Gastrocnemius medialis (tissue), 4 donors: ENCODE results near the gene RPS10.

Experiments used
- POLR2A ChIP-seq, 2 donors: fragments of 450-650 bp; IDR thresholded peaks; one replicate each; pipeline ENCODE4 v1.6.1; 2017; ENCODE audit warnings: antibody characterized with exemption in 2 of 2, mild to moderate bottlenecking in 2 of 2, moderate library complexity in 2 of 2
- TF ChIP-seq, protein P1 (sequence below), 5 experiments: fragments of 450-650 bp in 3 of 5; fragments of 200-600 bp in 2 of 5; sonication (generic) in 2 of 5; IDR thresholded peaks in 4 of 5; conservative IDR thresholded peaks in 1 of 5; 1 replicate in 4 of 5; 2 replicates in 1 of 5; pipeline ENCODE4 v1.5.1; 2016 to 2019; ENCODE audit warnings: antibody characterized with exemption in 5 of 5, mild to moderate bottlenecking in 3 of 5, moderate library complexity in 3 of 5

DNA sequence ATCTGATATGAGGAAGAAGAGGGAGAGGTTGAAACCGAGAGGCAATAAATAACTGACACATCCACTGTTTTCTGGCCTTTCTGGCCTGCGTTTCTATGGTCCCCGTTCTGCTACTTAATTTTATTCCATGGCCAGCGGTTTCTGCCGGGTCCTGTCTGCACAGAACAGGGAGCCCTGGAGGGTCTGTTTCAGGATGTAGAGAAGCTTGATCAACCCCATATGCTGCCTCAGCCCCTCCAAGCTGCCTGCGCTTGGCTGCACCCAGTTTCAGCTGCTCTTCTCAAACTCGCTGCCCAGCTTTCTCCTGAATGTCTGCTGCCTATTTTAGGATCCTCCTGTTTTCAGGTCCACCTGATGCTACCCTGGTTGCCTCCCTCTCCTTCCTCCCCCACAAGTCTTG lies 21.5 kb upstream of the RPS10 start:
- TF ChIP-seq, protein P1, sequence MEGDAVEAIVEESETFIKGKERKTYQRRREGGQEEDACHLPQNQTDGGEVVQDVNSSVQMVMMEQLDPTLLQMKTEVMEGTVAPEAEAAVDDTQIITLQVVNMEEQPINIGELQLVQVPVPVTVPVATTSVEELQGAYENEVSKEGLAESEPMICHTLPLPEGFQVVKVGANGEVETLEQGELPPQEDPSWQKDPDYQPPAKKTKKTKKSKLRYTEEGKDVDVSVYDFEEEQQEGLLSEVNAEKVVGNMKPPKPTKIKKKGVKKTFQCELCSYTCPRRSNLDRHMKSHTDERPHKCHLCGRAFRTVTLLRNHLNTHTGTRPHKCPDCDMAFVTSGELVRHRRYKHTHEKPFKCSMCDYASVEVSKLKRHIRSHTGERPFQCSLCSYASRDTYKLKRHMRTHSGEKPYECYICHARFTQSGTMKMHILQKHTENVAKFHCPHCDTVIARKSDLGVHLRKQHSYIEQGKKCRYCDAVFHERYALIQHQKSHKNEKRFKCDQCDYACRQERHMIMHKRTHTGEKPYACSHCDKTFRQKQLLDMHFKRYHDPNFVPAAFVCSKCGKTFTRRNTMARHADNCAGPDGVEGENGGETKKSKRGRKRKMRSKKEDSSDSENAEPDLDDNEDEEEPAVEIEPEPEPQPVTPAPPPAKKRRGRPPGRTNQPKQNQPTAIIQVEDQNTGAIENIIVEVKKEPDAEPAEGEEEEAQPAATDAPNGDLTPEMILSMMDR (IDR thresholded peaks at IDR 0.05 in 4 of 5, conservative IDR thresholded peaks at IDR 0.05 in 1 of 5) = no peak
- no peak for TF ChIP-seq POLR2A (IDR thresholded peaks at IDR 0.05)
